Mesodermal cell (in vitro differentiated cells): ENCODE data around the gene GABBR1.

Experiments used
- H3K27ac ChIP-seq: 2 replicates; pipeline ENCODE4 v1.7.0; 2013; ENCODE audit warnings: mild to moderate bottlenecking, low read depth, low read length, moderate library complexity; ENCODE audit not compliant: severe bottlenecking
- H3K36me3 ChIP-seq: 2 replicates; pipeline ENCODE4 v1.7.1; 2013; ENCODE audit warnings: mild to moderate bottlenecking, low read length, moderate library complexity; ENCODE audit not compliant: control insufficient read depth, insufficient read depth
- H3K4me1 ChIP-seq: one replicate; pipeline ENCODE4 v1.7.1; 2013; ENCODE audit warnings: mild to moderate bottlenecking, low read length; ENCODE audit not compliant: insufficient read depth, control insufficient read depth, poor library complexity, severe bottlenecking
- H3K4me3 ChIP-seq: 2 replicates; pipeline ENCODE4 v1.7.0; 2013; ENCODE audit warnings: low read length, control low read depth, mild to moderate bottlenecking; ENCODE audit not compliant: insufficient read depth, poor library complexity, severe bottlenecking; ENCODE audit errors: extremely low read depth
- H3K9me3 ChIP-seq: 2 replicates; pipeline ENCODE4 v1.7.1; 2013; ENCODE audit warnings: mild to moderate bottlenecking, low read length, moderate library complexity; ENCODE audit not compliant: control insufficient read depth
- WGBS, 2 experiments: methylation state at CpG; one replicate each; pipeline ENCODE4 v1.1.5; 2013; ENCODE audit warnings: missing lambda C conversion rate in 2 of 2; ENCODE audit not compliant: insufficient coverage in 2 of 2; 5-methylcytosine and 5-hydroxymethylcytosine counted together

Gene GABBR1

GRCh38 chr6:29510746-29511300 is 122.2 kb downstream of the GABBR1 start:
- H3K36me3 ChIP-seq: no peaks in the 10 kb centered on the region
- H3K9me3 ChIP-seq: no peaks in the 10 kb centered on the region
- 81 to 83% methylated on average over 1 to 2 of the region's 2 CpGs for WGBS, 2 experiments
- no peaks in the 10 kb centered on the region for H3K4me1 ChIP-seq
- no peak overlapping the region for H3K4me3 ChIP-seq
- no peak overlapping the region for H3K27ac ChIP-seq

GRCh38 chr6:29510202-29510601 is 122.8 kb downstream of the GABBR1 start:
- Histone ChIP-seq H3K4me3 (no peak overlapping the region), H3K27ac (no peak overlapping the region), H3K36me3 (no peaks in the 10 kb centered on the region), H3K4me1 (no peaks in the 10 kb centered on the region), H3K9me3 (no peaks in the 10 kb centered on the region)
- WGBS, 2 experiments: 50 to 83% methylated on average over 1 to 2 of the region's 4 CpGs
